ENCODE data around the gene PKNOX2.

PKNOX2 gene

DNA sequence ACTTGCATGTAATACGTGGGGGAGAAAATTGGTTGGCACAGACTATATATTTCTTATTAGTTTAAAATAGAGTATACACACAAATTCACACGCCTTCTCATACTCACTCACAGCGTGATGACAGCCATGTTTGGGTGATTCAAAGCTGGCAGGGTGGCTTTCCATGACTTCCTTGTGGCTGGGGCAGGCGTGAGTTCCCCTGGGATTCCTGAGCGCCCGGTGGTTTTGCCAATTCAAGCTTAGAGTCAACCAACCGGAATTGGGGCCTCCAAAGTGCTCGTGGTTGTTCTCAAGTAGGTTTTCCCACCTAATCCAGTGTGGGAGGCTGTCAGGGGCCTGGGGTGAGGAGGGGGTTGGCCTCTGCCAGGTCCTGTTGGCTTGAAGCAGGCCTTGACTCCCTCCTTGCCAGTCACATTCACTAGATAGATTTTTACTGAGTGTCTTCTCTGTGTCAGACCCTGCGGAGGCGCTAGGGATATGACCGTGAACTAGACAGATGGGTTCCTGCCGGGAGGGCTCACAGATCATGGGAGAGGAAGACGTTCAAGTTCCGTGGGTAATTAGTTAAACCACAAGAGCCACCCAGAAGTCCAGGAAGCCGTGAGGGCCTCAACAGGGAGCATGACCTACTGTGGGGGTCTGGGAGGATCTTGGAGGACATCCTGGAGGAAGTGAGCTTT is 11.5 kb downstream of the PKNOX2 start:
- no peaks in the 10 kb centered on the region for H3K27me3 ChIP-seq (ENCODE audit: control insufficient read depth, insufficient read depth, low read length)
- H3K9me3 ChIP-seq (ENCODE audit: control insufficient read depth, low read depth, low read length), result no peaks in the 10 kb centered on the region
- no peak overlapping the region for H3K9ac ChIP-seq (ENCODE audit: low read length)
- no peaks in the 10 kb centered on the region for H3K36me3 ChIP-seq (ENCODE audit: control insufficient read depth, low read depth, low read length)
- peaks cover 26% of the 10 kb centered on the region for H3K4me1 ChIP-seq (ENCODE audit: control insufficient read depth, low read depth, low read length)
- no peak overlapping the region for H3K27ac ChIP-seq (ENCODE audit: low read length)
- H3K4me3 ChIP-seq (ENCODE audit: low read length), result no peak overlapping the region

GRCh38 chr11:125176866-125177265 is 12.3 kb downstream of the PKNOX2 start:
- no peaks in the 10 kb centered on the region for H3K9me3 ChIP-seq (ENCODE audit: control insufficient read depth, low read depth, low read length)
- H3K4me3 ChIP-seq (ENCODE audit: low read length), result no peak overlapping the region
- H3K4me1 ChIP-seq (ENCODE audit: control insufficient read depth, low read depth, low read length), result peaks cover 23% of the 10 kb centered on the region
- H3K27me3 ChIP-seq (ENCODE audit: control insufficient read depth, insufficient read depth, low read length), result no peaks in the 10 kb centered on the region
- no peak overlapping the region for H3K27ac ChIP-seq (ENCODE audit: low read length)
- H3K9ac ChIP-seq (ENCODE audit: low read length), result no peak overlapping the region
- no peaks in the 10 kb centered on the region for H3K36me3 ChIP-seq (ENCODE audit: control insufficient read depth, low read depth, low read length)

DNA sequence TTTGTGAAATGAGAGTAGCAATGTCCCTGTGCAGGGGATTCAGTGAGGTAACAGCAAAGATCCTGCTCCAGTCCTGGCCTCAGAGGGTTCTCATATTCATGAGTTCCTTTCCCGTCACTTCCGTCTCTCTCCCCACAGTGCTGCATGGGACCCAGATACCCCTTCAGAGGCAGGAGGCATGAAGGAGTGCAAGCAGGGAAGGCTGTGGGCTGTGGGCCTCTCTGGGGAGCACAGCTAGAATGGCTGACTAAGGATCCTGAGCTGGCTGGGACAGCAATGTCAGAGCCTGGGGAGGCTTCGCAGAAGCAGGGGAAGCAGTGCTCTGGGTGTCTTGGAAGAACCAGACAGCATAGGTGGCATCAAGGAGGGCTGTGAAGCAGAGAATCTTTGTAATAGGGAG is 13.0 kb downstream of the PKNOX2 start:
- Histone ChIP-seq H3K27ac (ENCODE audit: low read length) (no peak overlapping the region), H3K9ac (ENCODE audit: low read length) (no peak overlapping the region), H3K4me3 (ENCODE audit: low read length) (no peak overlapping the region), H3K36me3 (ENCODE audit: control insufficient read depth, low read depth, low read length) (no peaks in the 10 kb centered on the region), H3K4me1 (ENCODE audit: control insufficient read depth, low read depth, low read length) (peaks cover 23% of the 10 kb centered on the region), H3K27me3 (ENCODE audit: control insufficient read depth, insufficient read depth, low read length) (no peaks in the 10 kb centered on the region), H3K9me3 (ENCODE audit: control insufficient read depth, low read depth, low read length) (no peaks in the 10 kb centered on the region)

DNA sequence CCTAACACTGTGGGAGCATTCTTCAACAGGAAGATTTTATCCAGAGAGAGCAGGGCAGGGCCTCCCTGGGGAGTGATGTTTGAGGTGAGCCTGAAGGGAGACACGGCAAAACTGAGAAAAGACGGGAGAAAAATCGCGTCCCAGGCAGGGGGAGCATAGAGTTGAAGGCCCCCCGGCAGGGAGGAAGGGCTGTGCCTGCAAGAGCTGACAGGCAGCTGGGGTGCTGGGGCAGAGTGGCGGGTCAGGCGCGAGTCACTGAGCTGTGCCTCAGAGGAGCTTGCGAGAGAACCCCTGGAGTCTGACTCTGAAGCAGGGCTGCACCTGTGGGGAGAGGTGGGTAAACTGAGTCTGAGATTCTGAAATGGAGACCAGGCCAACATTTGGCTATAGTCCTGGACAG is 14.8 kb downstream of the PKNOX2 start:
- H3K27ac ChIP-seq (ENCODE audit: low read length), result no peak overlapping the region
- H3K27me3 ChIP-seq (ENCODE audit: control insufficient read depth, insufficient read depth, low read length), result no peaks in the 10 kb centered on the region
- H3K4me1 ChIP-seq (ENCODE audit: control insufficient read depth, low read depth, low read length), result peaks cover 23% of the 10 kb centered on the region
- H3K36me3 ChIP-seq (ENCODE audit: control insufficient read depth, low read depth, low read length), result no peaks in the 10 kb centered on the region
- H3K9ac ChIP-seq (ENCODE audit: low read length), result no peak overlapping the region
- H3K9me3 ChIP-seq (ENCODE audit: control insufficient read depth, low read depth, low read length), result no peaks in the 10 kb centered on the region
- H3K4me3 ChIP-seq (ENCODE audit: low read length), result no peak overlapping the region

DNA sequence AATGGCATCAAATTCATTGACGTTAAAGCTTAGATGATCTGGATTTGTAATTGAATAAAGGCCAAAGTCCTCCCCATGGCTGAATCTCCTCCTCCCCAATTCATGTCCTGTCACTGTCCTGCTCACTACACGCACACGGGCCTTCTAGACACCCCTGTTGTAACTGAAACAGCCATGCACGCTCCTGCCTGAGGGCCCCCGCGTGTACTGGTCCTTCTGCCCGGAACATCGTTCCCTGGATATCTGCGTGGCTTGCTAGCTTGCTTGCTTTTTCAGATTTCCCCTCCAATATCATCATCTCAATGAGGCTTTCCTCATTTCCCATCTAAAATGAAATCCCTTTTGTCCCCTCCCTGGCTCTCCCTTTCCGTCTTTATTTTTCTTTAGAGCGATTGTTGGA is 15.3 kb downstream of the PKNOX2 start:
- H3K36me3 ChIP-seq (ENCODE audit: control insufficient read depth, low read depth, low read length), result no peaks in the 10 kb centered on the region
- H3K9ac ChIP-seq (ENCODE audit: low read length), result no peak overlapping the region

DNA sequence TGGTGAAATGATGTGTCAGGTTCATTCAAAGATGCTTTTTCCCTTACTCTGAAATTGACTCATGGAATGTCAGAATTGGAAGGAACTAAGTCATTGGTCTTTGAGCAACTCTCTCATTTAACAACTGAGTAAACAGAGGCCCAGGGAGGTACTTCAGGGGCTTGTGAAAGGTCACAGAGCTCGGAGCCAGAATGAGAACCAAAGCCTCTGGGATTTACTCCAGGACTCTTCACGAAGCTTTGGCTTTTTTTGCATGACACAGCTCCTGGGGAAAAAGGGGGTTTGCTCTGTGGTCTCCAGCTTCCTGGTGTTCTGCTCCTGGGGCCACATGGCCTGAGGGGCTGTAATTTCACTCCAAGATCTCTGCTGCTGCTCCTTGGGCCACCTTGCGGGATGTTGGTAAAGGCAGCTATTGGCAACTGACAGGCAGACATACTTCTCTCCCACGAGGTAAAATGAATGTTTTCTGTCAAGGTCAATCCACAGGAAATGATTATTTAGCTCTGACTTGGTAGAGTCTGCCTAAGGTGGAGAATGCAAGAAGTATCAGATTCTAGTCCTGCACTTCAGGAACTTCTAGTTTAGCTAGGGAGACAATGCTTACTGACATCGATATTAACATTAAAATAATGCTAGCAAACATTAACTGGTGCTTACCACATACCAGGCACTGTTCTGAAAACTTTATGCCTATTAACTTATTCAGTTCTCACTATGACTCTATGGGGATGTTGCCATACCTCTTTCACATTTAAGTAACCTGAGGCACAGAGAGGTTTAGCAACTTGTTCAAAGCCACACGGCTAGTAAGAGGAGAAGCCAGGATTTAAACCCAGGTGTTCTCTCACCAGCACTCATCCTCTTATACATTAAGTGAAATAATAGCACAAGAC is 16.1 kb downstream of the PKNOX2 start:
- no peaks in the 10 kb centered on the region for H3K36me3 ChIP-seq (ENCODE audit: control insufficient read depth, low read depth, low read length)
- H3K4me1 ChIP-seq (ENCODE audit: control insufficient read depth, low read depth, low read length), result peaks cover 23% of the 10 kb centered on the region
- no peak overlapping the region for H3K27ac ChIP-seq (ENCODE audit: low read length)
- no peaks in the 10 kb centered on the region for H3K27me3 ChIP-seq (ENCODE audit: control insufficient read depth, insufficient read depth, low read length)
- H3K9ac ChIP-seq (ENCODE audit: low read length), result no peak overlapping the region
- no peaks in the 10 kb centered on the region for H3K9me3 ChIP-seq (ENCODE audit: control insufficient read depth, low read depth, low read length)
- H3K4me3 ChIP-seq (ENCODE audit: low read length), result no peak overlapping the region

More for the DNA sequence above, 15.3 kb downstream of the PKNOX2 start:
- H3K9me3 ChIP-seq (ENCODE audit: control insufficient read depth, low read depth, low read length), result no peaks in the 10 kb centered on the region
- no peak overlapping the region for H3K4me3 ChIP-seq (ENCODE audit: low read length)
- H3K4me1 ChIP-seq (ENCODE audit: control insufficient read depth, low read depth, low read length), result peaks cover 23% of the 10 kb centered on the region
- H3K27me3 ChIP-seq (ENCODE audit: control insufficient read depth, insufficient read depth, low read length), result no peaks in the 10 kb centered on the region
- no peak overlapping the region for H3K27ac ChIP-seq (ENCODE audit: low read length)

DNA sequence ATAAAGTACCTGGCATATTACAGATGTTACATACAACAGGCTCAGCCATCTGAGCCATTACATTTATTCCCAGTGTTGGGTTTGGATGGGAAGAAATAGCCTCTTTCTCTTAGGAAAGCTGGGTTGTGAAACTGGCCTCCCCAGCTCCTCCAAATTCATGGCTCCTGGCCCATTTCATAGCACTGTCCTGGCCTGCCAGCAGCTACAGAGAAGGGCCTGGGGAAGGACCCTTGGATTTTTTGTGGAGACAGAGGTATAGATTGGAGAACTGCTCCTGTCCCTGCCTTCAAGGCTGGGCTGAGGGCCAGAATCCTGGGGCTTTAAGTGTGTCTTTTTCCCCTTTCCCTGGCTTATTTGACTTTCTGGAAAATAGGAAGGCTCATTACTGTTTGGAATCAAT is 18.0 kb downstream of the PKNOX2 start:
- Histone ChIP-seq H3K27me3 (ENCODE audit: control insufficient read depth, insufficient read depth, low read length) (no peaks in the 10 kb centered on the region), H3K9me3 (ENCODE audit: control insufficient read depth, low read depth, low read length) (no peaks in the 10 kb centered on the region), H3K9ac (ENCODE audit: low read length) (no peak overlapping the region), H3K27ac (ENCODE audit: low read length) (no peak overlapping the region), H3K36me3 (ENCODE audit: control insufficient read depth, low read depth, low read length) (no peaks in the 10 kb centered on the region), H3K4me3 (ENCODE audit: low read length) (no peak overlapping the region), H3K4me1 (ENCODE audit: control insufficient read depth, low read depth, low read length) (peaks cover 10% of the 10 kb centered on the region)

DNA sequence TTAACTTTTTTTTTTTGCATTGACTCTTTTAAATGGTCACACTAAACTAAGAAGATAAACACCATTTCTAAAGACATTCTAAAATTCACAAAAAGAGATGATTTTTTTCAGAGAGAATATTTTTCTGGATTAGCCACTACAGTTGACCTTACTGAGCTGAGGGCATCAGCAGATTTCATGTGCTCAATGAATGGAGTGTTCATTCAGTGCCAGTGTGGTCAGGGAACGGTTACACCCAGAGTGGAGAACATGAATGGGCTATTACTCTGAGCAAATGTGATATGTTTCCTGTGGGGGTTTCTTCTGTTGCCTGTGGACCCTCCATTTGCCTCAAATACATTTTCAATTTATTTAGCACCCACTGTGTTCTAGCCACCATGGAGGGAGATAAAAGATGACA is 19.1 kb downstream of the PKNOX2 start:
- H3K27me3 ChIP-seq (ENCODE audit: control insufficient read depth, insufficient read depth, low read length), result no peaks in the 10 kb centered on the region

GRCh38 chr11:125188021-125188420 is 23.5 kb downstream of the PKNOX2 start:
- Histone ChIP-seq H3K9ac (ENCODE audit: low read length) (no peak overlapping the region), H3K4me1 (ENCODE audit: control insufficient read depth, low read depth, low read length) (peaks cover 19% of the 10 kb centered on the region), H3K27me3 (ENCODE audit: control insufficient read depth, insufficient read depth, low read length) (no peaks in the 10 kb centered on the region), H3K4me3 (ENCODE audit: low read length) (no peak overlapping the region), H3K27ac (ENCODE audit: low read length) (no peak overlapping the region), H3K36me3 (ENCODE audit: control insufficient read depth, low read depth, low read length) (no peaks in the 10 kb centered on the region), H3K9me3 (ENCODE audit: control insufficient read depth, low read depth, low read length) (no peaks in the 10 kb centered on the region)

More for the DNA sequence above, 19.1 kb downstream of the PKNOX2 start:
- no peak overlapping the region for H3K9ac ChIP-seq (ENCODE audit: low read length)
- H3K27ac ChIP-seq (ENCODE audit: low read length), result no peak overlapping the region
- H3K9me3 ChIP-seq (ENCODE audit: control insufficient read depth, low read depth, low read length), result no peaks in the 10 kb centered on the region
- H3K4me1 ChIP-seq (ENCODE audit: control insufficient read depth, low read depth, low read length), result peaks cover 9% of the 10 kb centered on the region
- H3K4me3 ChIP-seq (ENCODE audit: low read length), result no peak overlapping the region
- H3K36me3 ChIP-seq (ENCODE audit: control insufficient read depth, low read depth, low read length), result no peaks in the 10 kb centered on the region

- Histone ChIP-seq H3K4me1 (ENCODE audit: control insufficient read depth, low read depth, low read length) (peaks cover 19% of the 10 kb centered on the region), H3K9ac (ENCODE audit: low read length) (no peak overlapping the region), H3K36me3 (ENCODE audit: control insufficient read depth, low read depth, low read length) (no peaks in the 10 kb centered on the region), H3K27me3 (ENCODE audit: control insufficient read depth, insufficient read depth, low read length) (no peaks in the 10 kb centered on the region), H3K27ac (ENCODE audit: low read length) (no peak overlapping the region), H3K4me3 (ENCODE audit: low read length) (no peak overlapping the region), H3K9me3 (ENCODE audit: control insufficient read depth, low read depth, low read length) (no peaks in the 10 kb centered on the region)
Observed at GRCh38 chr11:125190566-125190965, 26.0 kb downstream of the PKNOX2 start.

DNA sequence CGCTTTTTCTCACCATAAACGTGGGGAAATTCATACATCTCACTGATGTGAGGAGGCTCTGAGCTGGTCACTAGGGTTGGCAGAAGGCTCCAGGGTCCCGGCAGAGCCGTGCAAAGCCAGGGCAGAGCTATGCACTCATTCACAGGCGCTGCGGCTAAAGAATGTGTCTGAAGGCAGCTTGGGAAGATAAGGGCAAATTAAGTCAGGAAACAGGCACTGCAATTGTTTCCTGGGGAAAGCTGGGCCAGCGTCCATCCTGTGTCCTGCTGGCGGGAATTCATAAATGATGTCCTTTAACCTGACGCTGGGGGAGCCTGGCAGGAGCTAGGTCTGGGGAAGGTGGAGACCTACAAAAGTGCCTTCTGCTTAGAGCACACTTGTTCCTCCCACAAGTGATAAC is 27.6 kb downstream of the PKNOX2 start:
- Histone ChIP-seq H3K36me3 (ENCODE audit: control insufficient read depth, low read depth, low read length) (no peaks in the 10 kb centered on the region), H3K27me3 (ENCODE audit: control insufficient read depth, insufficient read depth, low read length) (no peaks in the 10 kb centered on the region), H3K4me3 (ENCODE audit: low read length) (no peak overlapping the region), H3K9me3 (ENCODE audit: control insufficient read depth, low read depth, low read length) (no peaks in the 10 kb centered on the region), H3K9ac (ENCODE audit: low read length) (no peak overlapping the region), H3K27ac (ENCODE audit: low read length) (no peak overlapping the region), H3K4me1 (ENCODE audit: control insufficient read depth, low read depth, low read length) (peaks cover 19% of the 10 kb centered on the region)

Data from iPS-18a (cell line).